Neural cell (in vitro differentiated cells): Measurements from ENCODE around the gene PBX3. TPM values are rescaled to one million over a fixed set of nuclear protein-coding genes. Genes with fewer than 3 reads are reported as not detected.

Experiments used
- H2AFZ ChIP-seq: fragments of 200-600, 300-800 bp; sonication (generic), shearing (Covaris generic); 2 replicates; pipeline ENCODE4 v1.6.0; 2014; ENCODE audit warnings: low read depth, mild to moderate bottlenecking, antibody characterized with exemption, low read length, moderate library complexity
- H3F3A ChIP-seq: fragments of 200-600 bp; shearing (Covaris generic); 2 replicates; pipeline ENCODE4 v1.6.1; 2016; ENCODE audit warnings: mild to moderate bottlenecking, moderate library complexity, mixed read lengths, antibody characterized with exemption, low read length; ENCODE audit not compliant: insufficient read depth, poor library complexity, severe bottlenecking
- H3K27ac ChIP-seq: fragments of 200-600, 300-800 bp; sonication (generic), shearing (Covaris generic); 2 replicates; pipeline ENCODE4 v1.5.1; 2014; ENCODE audit warnings: mild to moderate bottlenecking, low read length, moderate library complexity
- H3K27me3 ChIP-seq: fragments of 300-800, 200-600 bp; sonication (generic), shearing (Covaris generic); 2 replicates; pipeline ENCODE4 v1.6.0; 2014; ENCODE audit warnings: mild to moderate bottlenecking, low read depth, low read length, moderate library complexity; ENCODE audit not compliant: insufficient read depth
- H3K36me3 ChIP-seq: fragments of 300-800, 200-600 bp; sonication (generic), shearing (Covaris generic); 2 replicates; pipeline ENCODE4 v1.5.1; 2014; ENCODE audit warnings: mild to moderate bottlenecking, antibody characterized with exemption, low read length, moderate library complexity; ENCODE audit not compliant: insufficient read depth
- H3K4me2 ChIP-seq: fragments of 300-800, 200-600 bp; sonication (generic), shearing (Covaris generic); 2 replicates; pipeline ENCODE4 v1.6.0; 2014; ENCODE audit warnings: mild to moderate bottlenecking, low read length
- H3K4me3 ChIP-seq: fragments of 300-800, 200-600 bp; sonication (generic), shearing (Covaris generic); 2 replicates; pipeline ENCODE4 v1.5.1; 2014; ENCODE audit warnings: mild to moderate bottlenecking, low read length, moderate library complexity
- H3K79me2 ChIP-seq: fragments of 200-600 bp; shearing (Covaris generic); replicated peaks from 2 replicates; pipeline ENCODE4 v1.6.0; 2014; ENCODE audit warnings: mild to moderate bottlenecking, low read length, moderate library complexity; ENCODE audit not compliant: insufficient read depth
- H3K9ac ChIP-seq: fragments of 300-800, 200-600 bp; sonication (generic), shearing (Covaris generic); 2 replicates; pipeline ENCODE4 v1.6.1; 2016; ENCODE audit warnings: mild to moderate bottlenecking, low read length, mixed read lengths
- H3K9me2 ChIP-seq: fragments of 200-600 bp; shearing (Covaris generic); 2 replicates; pipeline ENCODE4 v1.6.1; 2016; ENCODE audit warnings: mild to moderate bottlenecking, low read length, mixed read lengths; ENCODE audit not compliant: insufficient read depth
- H3K9me3 ChIP-seq: fragments of 200-600, 300-800 bp; sonication (generic), shearing (Covaris generic); 2 replicates; pipeline ENCODE4 v1.6.1; 2016; ENCODE audit warnings: mild to moderate bottlenecking, mixed run types, low read length, moderate library complexity, mixed read lengths
- H4K20me1 ChIP-seq: fragments of 200-600 bp; shearing (Covaris generic); 2 replicates; pipeline ENCODE4 v1.6.1; 2016; ENCODE audit warnings: mild to moderate bottlenecking, mixed run types; ENCODE audit not compliant: insufficient read depth
- EP300 ChIP-seq: fragments of 450-650 bp; conservative IDR thresholded peaks from 2 replicates; pipeline ENCODE4 v1.6.1; 2014; ENCODE audit warnings: antibody characterized with exemption, mild to moderate bottlenecking, moderate library complexity; ENCODE audit not compliant: poor library complexity, severe bottlenecking
- MXI1 ChIP-seq: fragments of 450-650 bp; conservative IDR thresholded peaks from 2 replicates; pipeline ENCODE4 v1.6.1; 2014; ENCODE audit warnings: antibody characterized with exemption, mild to moderate bottlenecking; ENCODE audit not compliant: poor library complexity, severe bottlenecking
- POLR2AphosphoS5 ChIP-seq: IDR thresholded peaks from 2 replicates; pipeline ENCODE4 v1.6.1; 2012
- RAD21 ChIP-seq: fragments of 450-650 bp; conservative IDR thresholded peaks from 2 replicates; pipeline ENCODE4 v1.6.1; 2014; ENCODE audit warnings: antibody characterized with exemption, mild to moderate bottlenecking, moderate library complexity
- TAF1 ChIP-seq: IDR thresholded peaks from 2 replicates; pipeline ENCODE4 v1.6.1; 2012; ENCODE audit warnings: low read depth
- polyA plus RNA-seq: library from polyadenylated mRNA; depleted of rRNA; stranded (reverse); fragments of >200 nt; gene quantifications from 2 replicates; pipeline ENCODE4 v1.2.3, GENCODE V29; 2014
- TF ChIP-seq, protein P1 (sequence below): IDR thresholded peaks from 2 replicates; pipeline ENCODE4 v1.6.1; 2012; ENCODE audit warnings: borderline replicate concordance
- TF ChIP-seq, protein P2 (sequence below): fragments of 450-650 bp; IDR thresholded peaks from 2 replicates; pipeline ENCODE4 v1.5.1; 2014; ENCODE audit warnings: antibody characterized with exemption, mild to moderate bottlenecking, moderate library complexity; ENCODE audit not compliant: poor library complexity, severe bottlenecking

Gene PBX3
- polyA plus RNA-seq, 1 donor from 2014 or later: 398 TPM

DNA sequence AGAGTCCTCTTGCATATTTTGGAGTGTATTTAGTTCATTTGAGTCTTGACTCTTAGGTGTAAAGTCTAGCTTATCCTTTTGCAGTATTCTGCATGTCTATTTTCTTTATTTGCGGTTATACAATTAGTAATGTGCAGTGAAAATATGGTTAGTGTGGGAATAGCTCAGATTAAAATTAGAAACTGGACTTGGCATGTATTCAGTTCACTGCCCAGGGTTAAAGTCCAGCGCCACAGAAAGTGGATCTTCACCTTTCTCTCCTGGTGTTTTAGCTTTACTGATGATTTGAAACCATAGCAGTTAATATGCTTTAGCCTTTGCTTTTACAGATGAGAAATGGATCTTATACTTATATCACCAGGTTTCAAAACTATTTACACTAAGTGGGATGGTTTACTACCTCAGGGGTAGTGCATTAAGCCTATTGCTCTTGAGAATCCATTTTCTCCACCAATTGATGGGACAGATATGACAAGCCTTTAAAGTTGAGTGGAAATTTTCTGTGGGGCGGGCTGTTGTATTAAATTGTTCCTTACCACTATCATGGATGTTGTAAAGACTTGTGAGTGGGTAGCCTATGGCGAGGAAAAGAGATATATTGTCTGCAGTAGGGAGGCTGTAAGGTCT, 48.9 kb downstream of the PBX3 start:
- Histone ChIP-seq H3K9ac (no peak overlapping the region), H3K36me3 (no peaks in the 10 kb centered on the region), H3K9me3 (no peaks in the 10 kb centered on the region), H3K4me3 (no peak overlapping the region), H3K27me3 (no peaks in the 10 kb centered on the region), H3K9me2 (no peaks in the 10 kb centered on the region), H3K27ac (no peak overlapping the region), H4K20me1 (no peaks in the 10 kb centered on the region), H3F3A (no peaks in the 10 kb centered on the region), H3K79me2 (peaks cover 87% of the 10 kb centered on the region), H3K4me2 (no peak overlapping the region), H2AFZ (no peak overlapping the region)
- TF ChIP-seq RAD21 (no peak), EP300 (peak; percentile 26), TAF1 (no peak), POLR2AphosphoS5 (peak; percentile 76)
- TF ChIP-seq, protein P1, sequence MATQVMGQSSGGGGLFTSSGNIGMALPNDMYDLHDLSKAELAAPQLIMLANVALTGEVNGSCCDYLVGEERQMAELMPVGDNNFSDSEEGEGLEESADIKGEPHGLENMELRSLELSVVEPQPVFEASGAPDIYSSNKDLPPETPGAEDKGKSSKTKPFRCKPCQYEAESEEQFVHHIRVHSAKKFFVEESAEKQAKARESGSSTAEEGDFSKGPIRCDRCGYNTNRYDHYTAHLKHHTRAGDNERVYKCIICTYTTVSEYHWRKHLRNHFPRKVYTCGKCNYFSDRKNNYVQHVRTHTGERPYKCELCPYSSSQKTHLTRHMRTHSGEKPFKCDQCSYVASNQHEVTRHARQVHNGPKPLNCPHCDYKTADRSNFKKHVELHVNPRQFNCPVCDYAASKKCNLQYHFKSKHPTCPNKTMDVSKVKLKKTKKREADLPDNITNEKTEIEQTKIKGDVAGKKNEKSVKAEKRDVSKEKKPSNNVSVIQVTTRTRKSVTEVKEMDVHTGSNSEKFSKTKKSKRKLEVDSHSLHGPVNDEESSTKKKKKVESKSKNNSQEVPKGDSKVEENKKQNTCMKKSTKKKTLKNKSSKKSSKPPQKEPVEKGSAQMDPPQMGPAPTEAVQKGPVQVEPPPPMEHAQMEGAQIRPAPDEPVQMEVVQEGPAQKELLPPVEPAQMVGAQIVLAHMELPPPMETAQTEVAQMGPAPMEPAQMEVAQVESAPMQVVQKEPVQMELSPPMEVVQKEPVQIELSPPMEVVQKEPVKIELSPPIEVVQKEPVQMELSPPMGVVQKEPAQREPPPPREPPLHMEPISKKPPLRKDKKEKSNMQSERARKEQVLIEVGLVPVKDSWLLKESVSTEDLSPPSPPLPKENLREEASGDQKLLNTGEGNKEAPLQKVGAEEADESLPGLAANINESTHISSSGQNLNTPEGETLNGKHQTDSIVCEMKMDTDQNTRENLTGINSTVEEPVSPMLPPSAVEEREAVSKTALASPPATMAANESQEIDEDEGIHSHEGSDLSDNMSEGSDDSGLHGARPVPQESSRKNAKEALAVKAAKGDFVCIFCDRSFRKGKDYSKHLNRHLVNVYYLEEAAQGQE: peak; percentile 55

DNA sequence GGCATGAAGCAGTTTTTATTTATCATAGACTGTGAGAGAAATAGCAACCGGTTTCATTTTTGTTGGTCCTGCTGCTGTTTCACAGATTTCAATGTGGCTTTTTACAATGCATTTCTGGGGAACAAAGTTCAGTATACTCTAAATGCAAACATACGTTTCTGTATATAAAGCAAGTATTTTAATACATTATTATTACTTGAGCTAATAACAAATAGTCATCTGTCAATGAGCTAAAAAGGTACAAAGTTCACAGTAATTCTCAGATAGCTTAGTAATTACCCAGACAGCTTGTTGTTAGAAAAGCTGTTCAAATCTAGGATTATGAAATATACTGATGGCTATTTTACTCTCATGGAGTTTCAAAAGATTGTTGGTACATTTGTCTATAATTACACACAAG, 50.8 kb downstream of the PBX3 start:
- no peaks in the 10 kb centered on the region for H3K27me3 ChIP-seq
- no peaks in the 10 kb centered on the region for H3F3A ChIP-seq
- H3K9ac ChIP-seq: no peak overlapping the region
- no peaks in the 10 kb centered on the region for H3K36me3 ChIP-seq
- TF ChIP-seq MXI1: no peak
- no peak overlapping the region for H2AFZ ChIP-seq
- no peaks in the 10 kb centered on the region for H3K9me2 ChIP-seq
- H3K4me3 ChIP-seq: no peak overlapping the region
- no peak overlapping the region for H3K4me2 ChIP-seq
- H3K79me2 ChIP-seq: peaks cover 84% of the 10 kb centered on the region
- no peaks in the 10 kb centered on the region for H3K9me3 ChIP-seq
- no peak overlapping the region for H3K27ac ChIP-seq
- H4K20me1 ChIP-seq: no peaks in the 10 kb centered on the region

DNA sequence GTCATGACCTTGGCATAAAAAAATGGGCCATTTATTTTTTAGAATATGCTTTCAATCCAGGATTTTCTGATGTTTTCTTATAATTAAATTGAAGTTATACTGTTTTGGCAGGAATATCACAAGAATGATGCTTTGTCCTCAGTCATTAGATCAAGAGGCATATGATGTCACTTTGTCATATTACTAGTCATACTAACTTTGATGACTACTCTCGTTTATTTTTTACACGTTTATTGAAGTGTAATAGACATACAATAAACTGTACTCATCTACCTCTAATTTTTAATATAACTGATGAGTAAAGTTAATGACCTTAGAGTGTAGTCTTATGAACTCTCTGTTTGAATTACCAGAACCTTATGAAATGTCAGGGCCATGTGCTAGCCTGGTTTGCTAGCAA, 56.4 kb downstream of the PBX3 start:
- Histone ChIP-seq H3K27ac (no peak overlapping the region), H3F3A (no peaks in the 10 kb centered on the region), H4K20me1 (peaks cover 10% of the 10 kb centered on the region), H3K9me3 (no peaks in the 10 kb centered on the region), H3K4me3 (no peak overlapping the region), H3K9me2 (no peaks in the 10 kb centered on the region), H3K4me2 (no peak overlapping the region), H2AFZ (no peak overlapping the region), H3K9ac (no peak overlapping the region), H3K36me3 (no peaks in the 10 kb centered on the region), H3K27me3 (no peaks in the 10 kb centered on the region), H3K79me2 (peaks cover 76% of the 10 kb centered on the region)
- no peak for TF ChIP-seq MXI1
- TF ChIP-seq EP300: no peak
- no peak for TF ChIP-seq POLR2AphosphoS5
- no peak for TF ChIP-seq RAD21
- TF ChIP-seq, protein P1: no peak
- TF ChIP-seq, protein P2, sequence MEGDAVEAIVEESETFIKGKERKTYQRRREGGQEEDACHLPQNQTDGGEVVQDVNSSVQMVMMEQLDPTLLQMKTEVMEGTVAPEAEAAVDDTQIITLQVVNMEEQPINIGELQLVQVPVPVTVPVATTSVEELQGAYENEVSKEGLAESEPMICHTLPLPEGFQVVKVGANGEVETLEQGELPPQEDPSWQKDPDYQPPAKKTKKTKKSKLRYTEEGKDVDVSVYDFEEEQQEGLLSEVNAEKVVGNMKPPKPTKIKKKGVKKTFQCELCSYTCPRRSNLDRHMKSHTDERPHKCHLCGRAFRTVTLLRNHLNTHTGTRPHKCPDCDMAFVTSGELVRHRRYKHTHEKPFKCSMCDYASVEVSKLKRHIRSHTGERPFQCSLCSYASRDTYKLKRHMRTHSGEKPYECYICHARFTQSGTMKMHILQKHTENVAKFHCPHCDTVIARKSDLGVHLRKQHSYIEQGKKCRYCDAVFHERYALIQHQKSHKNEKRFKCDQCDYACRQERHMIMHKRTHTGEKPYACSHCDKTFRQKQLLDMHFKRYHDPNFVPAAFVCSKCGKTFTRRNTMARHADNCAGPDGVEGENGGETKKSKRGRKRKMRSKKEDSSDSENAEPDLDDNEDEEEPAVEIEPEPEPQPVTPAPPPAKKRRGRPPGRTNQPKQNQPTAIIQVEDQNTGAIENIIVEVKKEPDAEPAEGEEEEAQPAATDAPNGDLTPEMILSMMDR: no peak
- no peak for TF ChIP-seq TAF1
